ENCODE results near the gene RGS2.

GRCh38 chr1:192766009-192766625, 42.7 kb upstream of the RGS2 start:
- TF ChIP-seq, protein P1, sequence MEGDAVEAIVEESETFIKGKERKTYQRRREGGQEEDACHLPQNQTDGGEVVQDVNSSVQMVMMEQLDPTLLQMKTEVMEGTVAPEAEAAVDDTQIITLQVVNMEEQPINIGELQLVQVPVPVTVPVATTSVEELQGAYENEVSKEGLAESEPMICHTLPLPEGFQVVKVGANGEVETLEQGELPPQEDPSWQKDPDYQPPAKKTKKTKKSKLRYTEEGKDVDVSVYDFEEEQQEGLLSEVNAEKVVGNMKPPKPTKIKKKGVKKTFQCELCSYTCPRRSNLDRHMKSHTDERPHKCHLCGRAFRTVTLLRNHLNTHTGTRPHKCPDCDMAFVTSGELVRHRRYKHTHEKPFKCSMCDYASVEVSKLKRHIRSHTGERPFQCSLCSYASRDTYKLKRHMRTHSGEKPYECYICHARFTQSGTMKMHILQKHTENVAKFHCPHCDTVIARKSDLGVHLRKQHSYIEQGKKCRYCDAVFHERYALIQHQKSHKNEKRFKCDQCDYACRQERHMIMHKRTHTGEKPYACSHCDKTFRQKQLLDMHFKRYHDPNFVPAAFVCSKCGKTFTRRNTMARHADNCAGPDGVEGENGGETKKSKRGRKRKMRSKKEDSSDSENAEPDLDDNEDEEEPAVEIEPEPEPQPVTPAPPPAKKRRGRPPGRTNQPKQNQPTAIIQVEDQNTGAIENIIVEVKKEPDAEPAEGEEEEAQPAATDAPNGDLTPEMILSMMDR (IDR thresholded peaks at IDR 0.05; ENCODE audit: low read length): no peak
- no peak for TF ChIP-seq EZH2 (optimal IDR thresholded peaks at IDR 0.05; ENCODE audit: low read depth, low read length)
- no peak for TF ChIP-seq EZH2phosphoT487 (IDR thresholded peaks at IDR 0.05; ENCODE audit: low read length)
